Activated CD4-positive, alpha-beta T cell treated with anti-CD3 and anti-CD28 coated beads for 36 hours (primary cell): ENCODE data around the gene POLN. TPM values are rescaled to one million over a fixed set of nuclear protein-coding genes. Genes with fewer than 3 reads are reported as not detected.
"Not testable (repeated sequence)": the region's sequence is repeated elsewhere in the genome, so short reads cannot be mapped to it uniquely, and the experiment has no call there.

ENCODE experiments used
- ATAC-seq: fragments of 200-7000 bp; cut with Tn5 transposase; one replicate; pipeline ENCODE4 v1.10.0; 2021; ENCODE audit warnings: mild to moderate bottlenecking, moderate library complexity
- CTCF ChIA-PET: fragments of 350-600 bp; sonication (Branson Sonifier 250); formaldehyde crosslinking; loops from one replicate; lab custom pipeline; 2021; ENCODE audit warnings: antibody characterized with exemption; lab: Charles Lee
- POLR2A ChIA-PET: fragments of 350-600 bp; sonication (Branson Sonifier 250); formaldehyde crosslinking; loops from one replicate; lab custom pipeline; 2021; ENCODE audit warnings: antibody characterized with exemption, inconsistent platforms; lab: Charles Lee
- DNase-seq: peaks from one replicate; pipeline ENCODE4 v3.0.0-alpha.2; 2020
- H3K27ac Mint-ChIP-seq: one replicate; pipeline ENCODE4 v1.8.0; 2021; ENCODE audit warnings: mixed read lengths
- H3K27me3 Mint-ChIP-seq: one replicate; pipeline ENCODE4 v1.8.0; 2021; ENCODE audit warnings: mixed read lengths
- H3K36me3 Mint-ChIP-seq: one replicate; pipeline ENCODE4 v1.8.0; 2021; ENCODE audit warnings: low read depth, mixed read lengths
- H3K4me1 Mint-ChIP-seq: one replicate; pipeline ENCODE4 v1.8.0; 2021; ENCODE audit warnings: mixed read lengths
- H3K4me3 Mint-ChIP-seq: one replicate; pipeline ENCODE4 v1.8.0; 2021; ENCODE audit warnings: mild to moderate bottlenecking, moderate library complexity, mixed read lengths
- H3K9me3 Mint-ChIP-seq: one replicate; pipeline ENCODE4 v1.8.0; 2021; ENCODE audit warnings: low read depth, mixed read lengths
- intact Hi-C, 2 experiments: fragments of 100-400 bp; cut with DNase I in 1 of 2; cut with micrococcal nuclease in 1 of 2; formaldehyde crosslinking; loops; one replicate each; pipeline versions ENCODE4 v1.14.2 to v1.15.1; 2022 to 2024; cut with DNase I, micrococcal nuclease
- total RNA-seq, 2 experiments: library from RNA; stranded (reverse); gene quantifications; one replicate each; pipeline ENCODE4 v1.2.3, GENCODE V29; 2021

Gene POLN
- total RNA-seq, 2 experiments from 2014 or later = 2.3 to 3.2 TPM

- no peaks in the 10 kb centered on the region for H3K36me3 Mint-ChIP-seq
- ATAC-seq (no peak), DNase-seq (no peak)
- ChIA-PET POLR2A (no interaction called here), CTCF (interaction anchor here (0.5 kb wide), 1 partner anchor 267 kb away, joined by 3 read pairs; no protein-coding TSS in a partner anchor)
- H3K27ac Mint-ChIP-seq = no peak overlapping the region
- intact Hi-C loops = loop anchor here in 1 of 2 experiments (5.0 kb wide), 1 partner anchor 129 kb away; no protein-coding TSS in a partner anchor
- H3K27me3 Mint-ChIP-seq = no peaks in the 10 kb centered on the region
- no peaks in the 10 kb centered on the region for H3K9me3 Mint-ChIP-seq
- no peaks in the 10 kb centered on the region for H3K4me1 Mint-ChIP-seq
- no peak overlapping the region for H3K4me3 Mint-ChIP-seq
These were observed 19.1 kb downstream of the POLN start for GRCh38 chr4:2222838-2223237.

- H3K4me1 Mint-ChIP-seq, POLR2A ChIA-PET, H3K9me3 Mint-ChIP-seq, H3K27ac Mint-ChIP-seq, H3K27me3 Mint-ChIP-seq, ATAC-seq, DNase-seq, H3K36me3 Mint-ChIP-seq, H3K4me3 Mint-ChIP-seq: not testable (repeated sequence)
- CTCF ChIA-PET = interaction anchor here (1.0 to 2.6 kb wide), 10 partner anchors 9 to 240 kb away, joined by 3 to 25 read pairs (median 4); partner anchors contain the start of gene MXD4
- intact Hi-C loops = loop anchor here in 1 of 2 experiments (5.0 kb wide), 1 partner anchor 131 kb away; no protein-coding TSS in a partner anchor
These were observed 20.5 kb downstream of the POLN start for GRCh38 chr4:2221378-2221777.

- Mint-ChIP-seq H3K27me3 (no peaks in the 10 kb centered on the region), H3K36me3 (no peaks in the 10 kb centered on the region), H3K27ac (no peak overlapping the region), H3K4me1 (no peaks in the 10 kb centered on the region), H3K9me3 (no peaks in the 10 kb centered on the region), H3K4me3 (no peak overlapping the region)
- DNase-seq (peak; percentile 88), ATAC-seq (peak; percentile 95)
- intact Hi-C loops = loop anchor here (1.0 to 5.0 kb wide), 6 partner anchors 42 to 242 kb away; partner anchors contain the start of gene MXD4 (in 1 of the 2)
- CTCF ChIA-PET = interaction anchor here (0.6 to 2.6 kb wide), 36 partner anchors 9 to 494 kb away, joined by 3 to 25 read pairs (median 4); partner anchors contain the start of genes HAUS3, MXD4, POLN and RNF4
- POLR2A ChIA-PET = interaction anchor here (1.0 kb wide), 1 partner anchor 12 kb away, joined by 3 read pairs; no protein-coding TSS in a partner anchor
These were observed 21.8 kb downstream of the POLN start for GRCh38 chr4:2220016-2220630.

GRCh38 chr4:2219233-2219760, 22.6 kb downstream of the POLN start:
- CTCF ChIA-PET = interaction anchor here (0.6 to 2.6 kb wide), 25 partner anchors 8 to 278 kb away, joined by 3 to 25 read pairs (median 5); partner anchors contain the start of genes HAUS3, MXD4, POLN and RNF4
- intact Hi-C loops = no loop called here

GRCh38 chr4:2218436-2218835, 23.5 kb downstream of the POLN start:
- H3K27ac Mint-ChIP-seq = no peak overlapping the region
- ATAC-seq (no peak), DNase-seq (no peak)
- POLR2A ChIA-PET = no interaction called here
- no peaks in the 10 kb centered on the region for H3K9me3 Mint-ChIP-seq
- no peak overlapping the region for H3K4me3 Mint-ChIP-seq
- H3K4me1 Mint-ChIP-seq = no peaks in the 10 kb centered on the region
- no peaks in the 10 kb centered on the region for H3K36me3 Mint-ChIP-seq
- no peaks in the 10 kb centered on the region for H3K27me3 Mint-ChIP-seq
- intact Hi-C loops = no loop called here
- CTCF ChIA-PET = interaction anchor here (0.6 to 2.2 kb wide), 3 partner anchors 195 to 251 kb away, joined by 3 to 9 read pairs (median 3); partner anchors contain the start of gene RNF4

More at GRCh38 chr4:2219233-2219760, 22.6 kb downstream of the POLN start:
- POLR2A ChIA-PET = no interaction called here
- no peaks in the 10 kb centered on the region for H3K27me3 Mint-ChIP-seq
- no peaks in the 10 kb centered on the region for H3K9me3 Mint-ChIP-seq
- H3K4me3 Mint-ChIP-seq = no peak overlapping the region
- no peaks in the 10 kb centered on the region for H3K36me3 Mint-ChIP-seq
- H3K4me1 Mint-ChIP-seq = no peaks in the 10 kb centered on the region
- ATAC-seq (no peak), DNase-seq (no peak)
- no peak overlapping the region for H3K27ac Mint-ChIP-seq

- ATAC-seq = no peak
- no peak overlapping the region for H3K4me3 Mint-ChIP-seq
- no peaks in the 10 kb centered on the region for H3K4me1 Mint-ChIP-seq
- intact Hi-C loops = no loop called here
- ChIA-PET POLR2A (no interaction called here), CTCF (interaction anchor here (1.1 kb wide), 1 partner anchor 15 kb away, joined by 5 read pairs; no protein-coding TSS in a partner anchor)
- no peak for DNase-seq
- H3K9me3 Mint-ChIP-seq = no peaks in the 10 kb centered on the region
- H3K36me3 Mint-ChIP-seq = no peaks in the 10 kb centered on the region
- H3K27ac Mint-ChIP-seq = no peak overlapping the region
- H3K27me3 Mint-ChIP-seq = no peaks in the 10 kb centered on the region
These were observed 24.2 kb downstream of the POLN start for GRCh38 chr4:2217726-2218125.

- Mint-ChIP-seq H3K27me3 (no peaks in the 10 kb centered on the region), H3K36me3 (no peaks in the 10 kb centered on the region), H3K4me3 (no peak overlapping the region), H3K9me3 (no peaks in the 10 kb centered on the region), H3K27ac (no peak overlapping the region), H3K4me1 (no peaks in the 10 kb centered on the region)
- CTCF ChIA-PET = no interaction called here
- intact Hi-C loops = no loop called here
- no peak for DNase-seq
- ATAC-seq = no peak
- POLR2A ChIA-PET = no interaction called here
These were observed 29.1 kb downstream of the POLN start for GRCh38 chr4:2212831-2213230.

- intact Hi-C loops, H3K4me3 Mint-ChIP-seq, H3K27ac Mint-ChIP-seq, H3K36me3 Mint-ChIP-seq, POLR2A ChIA-PET, H3K4me1 Mint-ChIP-seq, H3K9me3 Mint-ChIP-seq, DNase-seq, H3K27me3 Mint-ChIP-seq, CTCF ChIA-PET, ATAC-seq: not testable (repeated sequence)
These were observed 39.1 kb downstream of the POLN start for GRCh38 chr4:2202789-2203188.

GRCh38 chr4:2194496-2194895, 47.4 kb downstream of the POLN start:
- H3K4me3 Mint-ChIP-seq = no peak overlapping the region
- ChIA-PET POLR2A (interaction anchor here (1.2 kb wide), 1 partner anchor 449 kb away, joined by 6 read pairs; no protein-coding TSS in a partner anchor), CTCF (interaction anchor here (1.1 to 1.6 kb wide), 2 partner anchors 25 to 27 kb away, joined by 3 to 5 read pairs; no protein-coding TSS in a partner anchor)
- no peaks in the 10 kb centered on the region for H3K9me3 Mint-ChIP-seq
- ATAC-seq (no peak), DNase-seq (no peak)
- H3K36me3 Mint-ChIP-seq = no peaks in the 10 kb centered on the region
- no peak overlapping the region for H3K27ac Mint-ChIP-seq
- intact Hi-C loops = no loop called here
- H3K27me3 Mint-ChIP-seq = no peaks in the 10 kb centered on the region
- no peaks in the 10 kb centered on the region for H3K4me1 Mint-ChIP-seq

GRCh38 chr4:2193326-2193725, 48.6 kb downstream of the POLN start:
- no peak overlapping the region for H3K4me3 Mint-ChIP-seq
- ChIA-PET CTCF (no interaction called here), POLR2A (no interaction called here)
- H3K9me3 Mint-ChIP-seq = peaks cover 2% of the 10 kb centered on the region
- H3K27me3 Mint-ChIP-seq = no peaks in the 10 kb centered on the region
- ATAC-seq = no peak
- no peaks in the 10 kb centered on the region for H3K4me1 Mint-ChIP-seq
- H3K36me3 Mint-ChIP-seq = no peaks in the 10 kb centered on the region
- intact Hi-C loops = no loop called here
- H3K27ac Mint-ChIP-seq = no peak overlapping the region
- no peak for DNase-seq

- CTCF ChIA-PET = interaction anchor here (0.7 kb wide), 1 partner anchor 23 kb away, joined by 3 read pairs; no protein-coding TSS in a partner anchor
- POLR2A ChIA-PET = no interaction called here
- intact Hi-C loops = loop anchor here in 1 of 2 experiments (2.0 kb wide), 1 partner anchor 178 kb away; the partner anchor contains the start of gene NELFA
- H3K27ac Mint-ChIP-seq = no peak overlapping the region
- ATAC-seq (no peak), DNase-seq (no peak)
- no peaks in the 10 kb centered on the region for H3K27me3 Mint-ChIP-seq
- H3K9me3 Mint-ChIP-seq = peaks cover 13% of the 10 kb centered on the region
- H3K36me3 Mint-ChIP-seq = peaks cover 16% of the 10 kb centered on the region
- no peaks in the 10 kb centered on the region for H3K4me1 Mint-ChIP-seq
- H3K4me3 Mint-ChIP-seq = no peak overlapping the region
These were observed 55.1 kb downstream of the POLN start for GRCh38 chr4:2186865-2187172.
